Measurements from ENCODE around the gene TMCO6. TPM values are rescaled to one million over a fixed set of nuclear protein-coding genes. Genes with fewer than 3 reads are reported as not detected.
A peak's percentile ranks its signal among the peaks of the same experiment; 100 is the strongest.
"Not testable (repeated sequence)": the region's sequence is repeated elsewhere in the genome, so short reads cannot be mapped to it uniquely, and the experiment has no call there.

The TMCO6 gene
- total RNA-seq, 2 experiments from 2014 or later, result 26.9 to 36.8 TPM

- TF ChIP-seq CTCF (conservative IDR thresholded peaks at IDR 0.05; ENCODE audit: low read length) (no peak), EZH2phosphoT487 (IDR thresholded peaks at IDR 0.05; ENCODE audit: borderline replicate concordance, low read depth, low read length) (no peak)
- no peaks in the 10 kb centered on the region for H3K9me3 ChIP-seq (ENCODE audit: low read length)
- CTCF ChIA-PET (ENCODE audit: unreplicated experiment), result no interaction called here
- no TSS peak for BruUV-seq (replicated peaks)
- POLR2A ChIA-PET, result no interaction called here
- DNase-seq (ENCODE audit: low spot score), result no peak
- intact Hi-C loops (cut with micrococcal nuclease; ENCODE audit: unreplicated experiment), result no loop called here
- H3K27ac ChIP-seq (ENCODE audit: low read depth, low read length, poor library complexity, severe bottlenecking), result no peak overlapping the region
- H3K9me2 ChIP-seq (ENCODE audit: insufficient read depth, low read length), result no peaks in the 10 kb centered on the region
- no peaks in the 10 kb centered on the region for H3K4me1 ChIP-seq (ENCODE audit: insufficient read depth, low read length, poor library complexity, severe bottlenecking)
- no peak overlapping the region for H3K4me2 ChIP-seq (ENCODE audit: low read length)
- no peak overlapping the region for H3K4me3 ChIP-seq (ENCODE audit: low read depth, low read length, poor library complexity, severe bottlenecking)
- peaks cover 93% of the 10 kb centered on the region for H3K36me3 ChIP-seq (ENCODE audit: insufficient read depth, low read length)
- no peaks in the 10 kb centered on the region for H3K79me2 ChIP-seq (ENCODE audit: insufficient read depth, low read depth, low read length)
- no peak overlapping the region for H2AFZ ChIP-seq (ENCODE audit: low read length)
- H4K20me1 ChIP-seq (ENCODE audit: insufficient read depth, low read length), result no peaks in the 10 kb centered on the region
These were observed 19.6 kb downstream of the TMCO6 start for GRCh38 chr5:140658870-140659269.

- CTCF ChIA-PET (ENCODE audit: unreplicated experiment); BruUV-seq (replicated peaks); H3K9me3 ChIP-seq (ENCODE audit: low read length); H3K4me2 ChIP-seq (ENCODE audit: low read length); H3K4me3 ChIP-seq (ENCODE audit: low read depth, low read length, poor library complexity, severe bottlenecking); POLR2A ChIA-PET; DNase-seq (ENCODE audit: low spot score); H3K79me2 ChIP-seq (ENCODE audit: insufficient read depth, low read depth, low read length); intact Hi-C loops (cut with micrococcal nuclease; ENCODE audit: unreplicated experiment); H4K20me1 ChIP-seq (ENCODE audit: insufficient read depth, low read length); H3K9me2 ChIP-seq (ENCODE audit: insufficient read depth, low read length); H3K27ac ChIP-seq (ENCODE audit: low read depth, low read length, poor library complexity, severe bottlenecking); H2AFZ ChIP-seq (ENCODE audit: low read length); H3K4me1 ChIP-seq (ENCODE audit: insufficient read depth, low read length, poor library complexity, severe bottlenecking): not testable (repeated sequence)
- peaks cover 78% of the 10 kb centered on the region for H3K36me3 ChIP-seq (ENCODE audit: insufficient read depth, low read length)
These were observed 21.1 kb downstream of the TMCO6 start for GRCh38 chr5:140660371-140660770.

GRCh38 chr5:140664030-140664358 is 24.7 kb downstream of the TMCO6 start:
- Histone ChIP-seq H3K9me2 (ENCODE audit: insufficient read depth, low read length) (no peaks in the 10 kb centered on the region), H3K4me2 (ENCODE audit: low read length) (peak overlapping the region; percentile 88), H4K20me1 (ENCODE audit: insufficient read depth, low read length) (no peaks in the 10 kb centered on the region), H3K4me1 (ENCODE audit: insufficient read depth, low read length, poor library complexity, severe bottlenecking) (peaks cover 17% of the 10 kb centered on the region), H2AFZ (ENCODE audit: low read length) (peak overlapping the region; percentile 98), H3K36me3 (ENCODE audit: insufficient read depth, low read length) (peaks cover 78% of the 10 kb centered on the region), H3K4me3 (ENCODE audit: low read depth, low read length, poor library complexity, severe bottlenecking) (peak overlapping the region; percentile 95), H3K27ac (ENCODE audit: low read depth, low read length, poor library complexity, severe bottlenecking) (peak overlapping the region; percentile 39), H3K9me3 (ENCODE audit: low read length) (no peaks in the 10 kb centered on the region), H3K79me2 (ENCODE audit: insufficient read depth, low read depth, low read length) (peaks cover 25% of the 10 kb centered on the region)
- no peak for DNase-seq (ENCODE audit: low spot score)
- no TSS peak for BruUV-seq (replicated peaks)
- intact Hi-C loops (cut with micrococcal nuclease; ENCODE audit: unreplicated experiment), result loop anchor here (1.0 kb wide), 1 partner anchor 27 kb away; the partner anchor contains the start of genes HARS1 and HARS2
- POLR2A ChIA-PET, result interaction anchor here (0.6 to 0.8 kb wide), 2 partner anchors 15 to 36 kb away, joined by 3 to 5 read pairs; partner anchors contain the start of gene ZMAT2
- CTCF ChIA-PET (ENCODE audit: unreplicated experiment), result no interaction called here
- no peak for TF ChIP-seq EZH2phosphoT487 (IDR thresholded peaks at IDR 0.05; ENCODE audit: borderline replicate concordance, low read depth, low read length)
